ENCODE data around the gene IGFBPL1.
"Not testable (repeated sequence)": the region's sequence is repeated elsewhere in the genome, so short reads cannot be mapped to it uniquely, and the experiment has no call there.

IGFBPL1 gene

GRCh38 chr9:38431116-38431515 lies 6.9 kb upstream of the IGFBPL1 start:
- no peak for DNase-seq

- no peak for DNase-seq
Observed at GRCh38 chr9:38428062-38428461, 3.8 kb upstream of the IGFBPL1 start.

DNA sequence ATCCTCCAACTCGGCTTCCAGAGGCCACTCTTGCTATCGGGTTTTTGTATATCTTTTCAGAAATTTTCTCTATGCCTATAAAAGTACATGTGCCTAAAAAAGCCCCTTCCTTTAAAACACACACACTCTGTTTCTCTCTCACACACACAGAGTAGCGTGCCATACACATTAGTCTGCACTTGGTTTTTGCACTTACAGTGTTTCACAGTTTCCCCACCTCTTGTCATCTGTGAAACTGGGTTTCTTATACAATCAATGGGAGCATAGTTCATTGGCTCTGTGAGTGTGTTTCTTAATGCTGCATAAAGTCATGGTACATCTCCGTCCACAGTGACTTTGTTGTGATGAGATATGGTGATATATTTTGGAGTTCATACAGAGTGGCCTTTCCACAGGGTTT lies 664 bp upstream of the IGFBPL1 start:
- no peak for DNase-seq

DNA sequence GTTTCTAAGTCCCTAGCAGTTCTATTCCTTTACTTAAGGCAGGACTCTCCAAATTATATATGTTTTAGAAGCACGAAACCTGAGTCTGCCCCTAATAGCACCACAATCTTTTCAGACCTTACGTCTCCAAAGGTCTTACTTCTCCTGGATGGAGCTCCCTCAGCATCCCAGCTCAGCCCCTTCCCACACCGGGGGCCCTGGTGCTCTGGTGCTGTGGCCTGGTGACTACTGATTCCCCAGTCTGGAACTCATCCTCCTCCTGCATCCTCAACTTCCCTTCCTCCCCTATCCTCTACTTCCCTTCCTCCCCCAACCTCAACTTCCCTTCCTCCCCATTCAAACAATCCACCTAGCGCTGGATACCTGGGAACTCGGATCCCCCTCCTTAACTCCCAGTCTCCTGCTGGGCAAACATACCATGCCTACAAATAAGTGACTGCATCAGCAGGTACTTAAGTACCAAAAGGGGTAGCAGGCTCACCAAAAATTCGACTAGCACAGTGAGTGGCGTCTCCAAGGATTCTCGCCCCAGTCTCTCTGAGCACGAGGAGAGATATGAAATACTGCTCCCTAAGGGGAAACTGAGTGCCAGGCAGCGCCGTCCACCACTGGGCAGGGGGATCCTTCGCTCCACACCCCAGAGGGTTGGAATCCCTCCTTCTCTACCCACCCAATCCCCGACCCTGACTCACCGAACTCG lies 831 bp downstream of the IGFBPL1 start:
- no peak for DNase-seq

- no peak for DNase-seq
Observed at GRCh38 chr9:38422555-38423260, 1.5 kb downstream of the IGFBPL1 start.

DNA sequence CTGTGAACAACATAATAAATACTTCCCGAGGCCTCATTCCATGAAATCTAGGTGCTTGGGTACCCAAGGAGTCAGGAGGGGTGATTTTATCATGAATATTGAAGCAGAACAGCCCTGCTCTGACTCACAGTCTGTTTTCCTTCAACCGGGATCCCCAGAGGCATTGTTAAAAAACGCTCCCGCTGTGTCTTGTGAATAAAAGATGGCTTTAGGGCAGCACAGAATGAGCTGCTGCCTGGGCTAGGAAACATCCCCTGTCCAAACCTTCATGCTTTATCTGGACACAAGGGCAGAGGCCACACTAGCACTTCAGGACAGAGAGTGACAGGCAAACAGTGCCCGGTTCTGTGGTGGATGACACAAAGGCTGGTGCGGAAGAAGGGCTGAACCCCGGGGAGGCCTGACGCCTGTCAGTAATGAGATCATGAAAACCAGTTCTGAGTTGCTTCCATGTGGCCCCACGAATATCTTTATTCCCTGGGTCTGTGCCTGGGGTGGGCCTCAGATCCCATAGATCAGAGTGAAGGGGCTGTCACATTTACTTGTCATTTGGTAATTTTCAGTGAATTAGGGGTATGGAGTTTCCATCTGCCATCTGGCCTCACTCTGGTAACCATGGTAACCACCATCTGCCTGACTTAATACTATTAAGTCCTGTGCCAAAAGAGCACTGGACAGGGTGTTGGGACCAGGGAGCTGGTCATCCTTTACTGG lies 2.6 kb downstream of the IGFBPL1 start:
- DNase-seq, result peak; percentile 58

- DNase-seq, result no peak
Observed at GRCh38 chr9:38419181-38419580, 5.1 kb downstream of the IGFBPL1 start.

DNA sequence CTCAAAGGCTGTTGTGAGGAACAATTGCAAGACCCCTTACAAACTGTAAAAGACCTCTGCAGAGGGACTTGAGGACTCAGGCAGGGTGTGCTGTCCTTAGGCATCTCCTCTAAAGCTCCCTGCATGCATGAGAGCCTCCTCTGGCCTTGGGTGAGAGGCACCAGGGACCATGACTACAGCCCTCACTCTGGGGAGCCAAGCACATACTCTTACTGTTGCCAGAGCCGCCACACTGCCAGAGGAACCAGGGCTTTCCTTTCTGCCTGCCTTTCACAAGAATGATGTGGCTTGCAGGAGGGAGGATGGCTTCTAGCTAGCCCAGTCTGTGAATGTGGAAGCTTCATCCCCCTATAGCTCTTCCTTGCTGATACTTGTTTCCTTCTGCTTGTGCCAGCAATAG lies 5.9 kb downstream of the IGFBPL1 start:
- no peak for DNase-seq

DNA sequence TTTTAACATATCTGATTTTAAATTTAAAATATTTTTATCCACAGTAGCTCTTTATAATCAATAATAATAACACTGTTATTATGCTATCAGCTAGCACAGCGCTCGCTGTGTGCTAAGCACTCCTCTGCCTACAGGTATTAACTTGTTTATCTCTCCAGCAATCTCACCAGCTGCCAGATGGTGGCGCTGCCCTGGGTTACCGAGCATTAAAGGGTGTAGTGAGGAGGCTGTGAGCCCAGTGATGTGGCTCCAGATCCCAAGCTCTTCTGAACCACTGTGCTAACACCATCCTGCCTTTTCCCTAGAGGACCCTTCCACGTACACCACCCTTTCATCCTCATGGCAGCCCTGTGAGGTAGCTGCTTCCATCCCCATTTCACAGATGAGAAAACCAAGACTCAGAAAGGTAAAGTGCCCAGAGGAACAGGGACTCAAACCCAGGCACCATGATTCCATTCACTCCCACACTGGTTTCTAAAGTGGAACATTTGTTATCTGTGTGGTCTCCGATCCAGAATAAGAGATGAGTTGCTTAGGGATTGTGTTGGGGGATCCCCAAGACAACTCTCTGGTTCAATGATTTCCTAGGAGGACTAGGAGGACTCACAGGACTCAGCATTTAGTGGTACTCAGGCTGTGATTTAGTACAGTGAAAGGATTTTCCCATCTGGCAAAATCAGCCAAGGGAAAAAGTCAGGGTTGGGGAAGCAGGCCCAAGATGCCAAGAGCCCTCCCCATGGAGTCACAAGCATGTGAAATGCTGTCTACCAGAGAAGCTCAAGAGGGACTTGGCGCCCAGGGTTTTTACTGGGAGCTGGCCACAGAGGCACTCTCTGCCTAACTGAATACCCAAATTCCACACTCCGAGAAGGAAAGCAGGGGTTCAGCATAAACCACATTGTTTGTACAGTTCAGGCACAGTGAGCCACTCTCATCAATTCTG lies 7.0 kb downstream of the IGFBPL1 start:
- no peak for DNase-seq

GRCh38 chr9:38416461-38416860 lies 7.8 kb downstream of the IGFBPL1 start:
- peak; percentile 18 for DNase-seq

GRCh38 chr9:38415856-38416255 lies 8.4 kb downstream of the IGFBPL1 start:
- DNase-seq, result no peak

DNA sequence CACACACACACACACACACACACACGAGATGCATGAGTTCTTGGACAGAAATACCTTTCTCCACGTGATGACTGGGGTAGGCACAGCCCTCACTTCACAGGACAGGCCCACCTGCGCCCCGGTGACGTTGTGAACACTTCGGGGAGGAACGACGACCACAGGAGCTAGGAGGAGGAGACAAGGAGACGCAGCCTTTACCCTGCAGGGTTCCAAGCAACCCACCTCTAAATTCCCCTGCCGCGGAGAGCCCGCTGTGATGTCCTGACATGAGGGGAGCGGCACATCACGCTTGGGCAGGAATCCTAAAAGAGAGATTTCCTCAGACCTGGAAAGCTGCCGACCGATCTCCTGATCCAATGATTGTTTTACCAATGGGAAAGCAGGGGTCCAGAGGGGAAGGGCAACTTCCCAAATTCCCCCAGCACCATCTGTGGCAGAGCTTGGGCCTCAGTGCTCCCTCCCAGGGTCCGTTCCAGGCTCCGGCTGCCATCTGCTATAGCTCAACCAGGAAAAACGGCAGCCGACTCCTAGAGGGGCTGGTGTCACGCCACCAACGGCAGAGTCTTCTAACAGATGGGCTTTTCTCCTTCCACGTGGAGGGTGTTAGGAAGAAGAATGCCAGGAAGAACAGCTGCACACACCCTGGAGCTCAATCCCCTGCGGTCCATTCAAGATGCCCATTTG lies 10.1 kb downstream of the IGFBPL1 start:
- DNase-seq, result no peak

- no peak for DNase-seq
Observed at GRCh38 chr9:38413283-38413682, 11.0 kb downstream of the IGFBPL1 start.

GRCh38 chr9:38412751-38413150 lies 11.5 kb downstream of the IGFBPL1 start:
- no peak for DNase-seq

GRCh38 chr9:38408719-38409118 lies 15.5 kb downstream of the IGFBPL1 start:
- no peak for DNase-seq

DNA sequence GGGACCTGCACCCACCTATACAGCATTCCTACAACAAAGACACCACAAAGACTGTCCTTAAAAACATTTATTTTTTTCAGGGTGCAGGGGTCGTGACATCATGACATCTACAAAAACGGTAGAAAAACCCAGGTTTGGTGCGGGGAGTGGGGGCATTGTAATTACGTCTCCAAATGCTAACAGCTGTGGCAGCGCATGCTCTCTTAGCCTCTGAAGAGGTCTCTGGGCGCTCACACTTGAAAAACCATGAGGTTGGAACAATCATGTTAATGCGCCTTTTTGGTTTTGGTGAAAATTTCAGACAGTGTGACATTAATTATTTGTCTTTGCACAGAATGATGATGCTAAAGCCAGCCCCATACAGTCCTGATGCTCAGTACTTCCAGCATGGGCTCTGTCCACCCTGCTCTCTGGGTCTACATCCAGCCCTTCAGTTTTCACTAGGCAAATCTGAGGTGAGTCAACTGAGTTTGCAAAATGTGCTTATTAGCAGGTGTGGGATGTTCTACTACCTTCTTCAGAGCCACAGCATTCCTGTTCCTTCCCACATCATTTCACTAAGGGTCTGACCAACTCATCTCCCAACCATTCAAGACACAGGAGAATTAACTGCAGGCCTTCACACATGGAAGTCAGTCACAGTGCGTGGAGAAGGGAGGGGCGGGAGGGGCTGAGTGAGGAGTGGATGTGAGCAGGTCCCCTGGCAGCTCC lies 17.6 kb downstream of the IGFBPL1 start:
- no peak for DNase-seq

DNA sequence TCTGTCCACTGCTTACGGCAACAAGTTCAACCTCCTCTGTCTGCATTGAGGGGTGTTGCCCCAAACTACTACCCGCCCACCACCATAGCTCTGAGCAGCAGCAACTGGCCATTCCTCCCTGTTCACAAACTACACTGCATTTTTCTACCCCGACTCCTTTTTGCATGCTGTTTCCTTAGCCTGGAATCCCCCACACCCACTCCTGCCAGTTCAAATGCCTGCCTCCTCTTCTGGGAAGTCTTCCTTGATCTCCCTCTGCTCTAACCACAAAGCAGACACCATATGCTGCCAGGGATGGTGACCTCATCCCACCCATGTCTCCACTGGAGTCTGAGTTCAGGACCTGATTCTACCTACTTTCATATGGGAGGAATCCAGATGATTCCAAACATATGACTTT lies 18.5 kb downstream of the IGFBPL1 start:
- peak; percentile 52 for DNase-seq

DNA sequence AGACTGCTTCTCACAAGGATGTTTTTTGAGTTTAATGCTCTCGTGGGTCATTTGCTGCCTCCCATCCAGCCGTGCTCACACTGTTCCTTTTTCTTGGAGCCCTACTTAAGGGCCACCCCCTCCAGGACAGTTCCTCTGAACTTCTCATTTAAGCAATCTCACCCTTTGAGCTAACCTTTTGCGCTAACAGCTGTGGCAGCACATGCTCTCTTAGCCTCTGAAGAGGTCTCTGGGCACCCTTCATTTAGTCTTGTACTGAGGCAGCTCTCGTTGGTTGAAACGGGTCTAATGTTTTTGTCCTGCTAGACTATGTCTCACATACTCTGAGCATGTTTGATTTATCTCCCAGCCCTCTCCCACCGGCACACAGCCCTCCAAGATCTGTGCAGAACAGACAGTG lies 19.9 kb downstream of the IGFBPL1 start:
- DNase-seq, result no peak

- no peak for DNase-seq
Observed at GRCh38 chr9:38401994-38402393, 22.3 kb downstream of the IGFBPL1 start.

GRCh38 chr9:38399191-38399590 lies 25.1 kb downstream of the IGFBPL1 start:
- DNase-seq, result not testable (repeated sequence)

DNA sequence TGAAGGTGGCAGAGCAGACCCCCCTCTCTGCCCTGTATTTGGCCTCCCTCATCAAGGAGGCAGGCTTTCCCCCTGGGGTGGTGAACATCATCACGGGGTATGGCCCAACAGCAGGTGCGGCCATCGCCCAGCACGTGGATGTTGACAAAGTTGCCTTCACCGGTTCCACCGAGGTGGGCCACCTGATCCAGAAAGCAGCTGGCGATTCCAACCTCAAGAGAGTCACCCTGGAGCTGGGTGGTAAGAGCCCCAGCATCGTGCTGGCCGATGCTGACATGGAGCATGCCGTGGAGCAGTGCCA lies 27.9 kb downstream of the IGFBPL1 start:
- no peak for DNase-seq
